WERI-Rb-1 (cell line): ENCODE measurements around the gene SARNP.

Experiments
- DNase-seq: peaks from one replicate; pipeline ENCODE4 v3.0.0-alpha.2; 2020
- H3K27ac ChIP-seq: fragments of 250-450 bp; sonication (Bioruptor Pico); 2 replicates; pipeline ENCODE4 v1.5.1; 2020; ENCODE audit warnings: mild to moderate bottlenecking, moderate library complexity
- H3K27me3 ChIP-seq: fragments of 250-450 bp; sonication (Bioruptor Pico); 2 replicates; pipeline ENCODE4 v1.5.1; 2021; ENCODE audit warnings: mild to moderate bottlenecking, low read depth, moderate library complexity; ENCODE audit not compliant: insufficient read depth, severe bottlenecking
- H3K36me3 ChIP-seq: fragments of 250-450 bp; sonication (Bioruptor Pico); 2 replicates; pipeline ENCODE4 v1.5.1; 2020; ENCODE audit warnings: mild to moderate bottlenecking, moderate library complexity
- H3K4me3 ChIP-seq: 2 replicates; pipeline ENCODE4 v1.5.1; 2011; ENCODE audit warnings: low read depth, mild to moderate bottlenecking, control low read depth, low read length
- H3K9me3 ChIP-seq: fragments of 250-450 bp; sonication (Bioruptor Pico); 2 replicates; pipeline ENCODE4 v1.5.1; 2021; ENCODE audit warnings: mild to moderate bottlenecking, moderate library complexity; ENCODE audit not compliant: severe bottlenecking
- TF ChIP-seq, protein P1 (sequence below): IDR thresholded peaks from 2 replicates; pipeline ENCODE4 v1.5.1; 2011; ENCODE audit warnings: low read depth, mild to moderate bottlenecking, control low read depth, inconsistent platforms, low read length

SARNP gene

GRCh38 chr12:55818140-55818728, 710 bp upstream of the SARNP start:
- Histone ChIP-seq H3K27ac (peak overlapping the region; percentile 77), H3K36me3 (peaks cover 76% of the 10 kb centered on the region), H3K4me3 (peak overlapping the region; percentile 87), H3K27me3 (no peaks in the 10 kb centered on the region), H3K9me3 (no peaks in the 10 kb centered on the region)
- TF ChIP-seq, protein P1, sequence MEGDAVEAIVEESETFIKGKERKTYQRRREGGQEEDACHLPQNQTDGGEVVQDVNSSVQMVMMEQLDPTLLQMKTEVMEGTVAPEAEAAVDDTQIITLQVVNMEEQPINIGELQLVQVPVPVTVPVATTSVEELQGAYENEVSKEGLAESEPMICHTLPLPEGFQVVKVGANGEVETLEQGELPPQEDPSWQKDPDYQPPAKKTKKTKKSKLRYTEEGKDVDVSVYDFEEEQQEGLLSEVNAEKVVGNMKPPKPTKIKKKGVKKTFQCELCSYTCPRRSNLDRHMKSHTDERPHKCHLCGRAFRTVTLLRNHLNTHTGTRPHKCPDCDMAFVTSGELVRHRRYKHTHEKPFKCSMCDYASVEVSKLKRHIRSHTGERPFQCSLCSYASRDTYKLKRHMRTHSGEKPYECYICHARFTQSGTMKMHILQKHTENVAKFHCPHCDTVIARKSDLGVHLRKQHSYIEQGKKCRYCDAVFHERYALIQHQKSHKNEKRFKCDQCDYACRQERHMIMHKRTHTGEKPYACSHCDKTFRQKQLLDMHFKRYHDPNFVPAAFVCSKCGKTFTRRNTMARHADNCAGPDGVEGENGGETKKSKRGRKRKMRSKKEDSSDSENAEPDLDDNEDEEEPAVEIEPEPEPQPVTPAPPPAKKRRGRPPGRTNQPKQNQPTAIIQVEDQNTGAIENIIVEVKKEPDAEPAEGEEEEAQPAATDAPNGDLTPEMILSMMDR, result no peak
- no peak for DNase-seq

DNA sequence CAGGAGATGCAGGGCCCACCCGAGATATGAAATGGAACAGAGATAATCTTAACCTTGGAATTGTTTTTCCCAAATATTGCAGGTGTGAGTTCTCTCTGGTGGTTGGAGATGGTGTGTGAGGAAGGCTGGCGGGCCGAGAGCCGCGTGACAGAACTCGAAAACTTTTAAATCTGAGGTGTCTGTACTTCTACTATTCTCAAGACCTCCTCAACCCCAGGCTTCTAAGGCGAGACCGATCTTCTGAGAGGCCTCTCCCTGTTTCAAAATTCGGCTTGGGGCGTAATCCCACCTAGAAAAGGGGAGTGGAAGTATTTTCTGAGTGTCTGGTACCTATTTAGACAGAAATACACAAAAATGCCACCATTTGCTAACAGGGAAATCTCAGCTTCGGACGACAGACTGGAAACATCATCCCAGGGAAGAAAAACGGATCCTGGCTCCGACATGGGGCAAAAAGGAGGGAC, 611 bp downstream of the SARNP start:
- H3K27me3 ChIP-seq, result no peaks in the 10 kb centered on the region
- peak overlapping the region; percentile 83 for H3K27ac ChIP-seq
- TF ChIP-seq, protein P1, result no peak
- H3K4me3 ChIP-seq, result peak overlapping the region; percentile 87
- H3K9me3 ChIP-seq, result no peaks in the 10 kb centered on the region
- no peak for DNase-seq
- H3K36me3 ChIP-seq, result peaks cover 72% of the 10 kb centered on the region

GRCh38 chr12:55815473-55815872, 2.1 kb downstream of the SARNP start:
- no peak overlapping the region for H3K4me3 ChIP-seq
- H3K9me3 ChIP-seq, result no peaks in the 10 kb centered on the region
- no peak for DNase-seq
- no peak overlapping the region for H3K27ac ChIP-seq
- no peaks in the 10 kb centered on the region for H3K27me3 ChIP-seq
- H3K36me3 ChIP-seq, result peaks cover 59% of the 10 kb centered on the region
- TF ChIP-seq, protein P1, result no peak

- Histone ChIP-seq H3K27me3 (no peaks in the 10 kb centered on the region), H3K4me3 (no peak overlapping the region), H3K36me3 (peaks cover 51% of the 10 kb centered on the region), H3K9me3 (no peaks in the 10 kb centered on the region), H3K27ac (no peak overlapping the region)
- TF ChIP-seq, protein P1, result no peak
- no peak for DNase-seq
Observed at GRCh38 chr12:55814257-55814656, 3.3 kb downstream of the SARNP start.

DNA sequence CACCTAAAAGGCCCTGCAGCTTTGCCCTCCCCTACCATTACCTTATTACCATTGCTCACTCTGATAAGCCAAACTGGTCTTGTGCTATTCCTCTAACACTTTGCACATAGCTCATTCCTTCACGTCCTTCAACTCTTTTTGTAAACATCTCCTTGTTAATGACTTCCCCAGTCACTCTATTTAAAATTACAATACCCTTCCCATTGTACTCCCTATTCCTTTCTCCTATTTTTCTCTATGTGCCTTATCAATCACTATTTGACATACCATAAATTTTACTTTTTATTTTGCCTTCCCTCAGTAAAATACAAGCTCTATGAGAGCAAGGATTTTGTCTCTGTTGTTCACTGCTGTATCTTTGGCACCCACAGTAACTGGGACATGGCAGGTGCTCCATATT, 5.4 kb downstream of the SARNP start:
- H3K4me3 ChIP-seq, result no peak overlapping the region
- DNase-seq, result no peak
- TF ChIP-seq, protein P1, result no peak
- peaks cover 53% of the 10 kb centered on the region for H3K36me3 ChIP-seq
- no peak overlapping the region for H3K27ac ChIP-seq
- H3K27me3 ChIP-seq, result no peaks in the 10 kb centered on the region
- no peaks in the 10 kb centered on the region for H3K9me3 ChIP-seq

DNA sequence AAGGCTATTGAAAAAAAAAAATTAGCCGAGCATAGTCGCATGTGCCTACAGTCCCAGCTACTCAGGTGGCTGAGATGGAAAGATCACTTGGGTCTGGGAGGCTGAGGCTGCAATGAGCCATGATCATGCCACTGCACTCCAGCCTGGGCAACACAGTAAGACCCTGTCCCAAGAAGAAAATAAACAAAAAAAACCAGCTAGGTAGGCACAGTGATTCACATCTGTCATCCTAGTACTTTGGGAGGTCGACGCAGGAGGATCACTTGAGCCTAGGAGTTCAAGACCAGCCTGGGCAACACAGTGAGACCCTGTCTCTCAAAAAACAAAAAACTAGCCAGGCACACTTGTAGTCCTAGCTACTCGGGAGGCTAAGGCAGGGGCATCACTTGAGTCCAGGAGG, 8.2 kb downstream of the SARNP start:
- no peak overlapping the region for H3K27ac ChIP-seq
- TF ChIP-seq, protein P1, result no peak
- H3K4me3 ChIP-seq, result no peak overlapping the region
- H3K36me3 ChIP-seq, result peaks cover 44% of the 10 kb centered on the region
- no peaks in the 10 kb centered on the region for H3K9me3 ChIP-seq
- no peak for DNase-seq
- H3K27me3 ChIP-seq, result no peaks in the 10 kb centered on the region
